GM10266 (cell line): Measurements from ENCODE around the gene PDE10A.
"Not testable (repeated sequence)": the region's sequence is repeated elsewhere in the genome, so short reads cannot be mapped to it uniquely, and the experiment has no call there.

Source experiments
- DNase-seq: peaks from one replicate; pipeline ENCODE4 v3.0.0; 2012; ENCODE audit errors: extremely low spot score
- CTCF ChIP-seq: IDR thresholded peaks from 2 replicates; pipeline ENCODE4 v1.5.1; 2012; ENCODE audit warnings: mild to moderate bottlenecking, low read depth; ENCODE audit not compliant: control insufficient read depth, insufficient read depth; ENCODE audit errors: missing control alignments

The PDE10A gene

GRCh38 chr6:165566088-165566828 lies 96.8 kb downstream of the PDE10A start:
- DNase-seq: no peak
- TF ChIP-seq CTCF: no peak

- no peak for DNase-seq
- TF ChIP-seq CTCF: no peak
These were observed 100.5 kb downstream of the PDE10A start for GRCh38 chr6:165562421-165563090.

- DNase-seq: no peak
These were observed 103.4 kb downstream of the PDE10A start for GRCh38 chr6:165559632-165560031.

DNA sequence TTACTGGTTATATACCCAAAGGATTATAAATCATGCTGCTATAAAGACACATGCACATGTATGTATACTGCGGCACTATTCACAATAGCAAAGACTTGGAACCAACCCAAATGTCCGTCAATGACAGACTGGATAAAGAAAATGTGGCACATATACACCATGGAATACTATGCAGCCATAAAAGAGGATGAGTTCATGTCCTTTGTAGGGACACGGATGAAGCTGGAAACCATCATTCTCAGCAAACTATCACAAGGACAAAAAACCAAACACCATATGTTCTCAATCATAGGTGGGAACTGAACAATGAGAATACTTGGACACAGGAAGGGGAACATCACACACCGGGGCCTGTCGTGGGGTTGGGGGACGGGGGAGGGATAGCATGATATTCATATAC lies 104.9 kb downstream of the PDE10A start:
- DNase-seq: not testable (repeated sequence)

More at GRCh38 chr6:165559632-165560031, 103.4 kb downstream of the PDE10A start:
- no peak for TF ChIP-seq CTCF

- no peak for DNase-seq
- TF ChIP-seq CTCF: no peak
These were observed 105.4 kb downstream of the PDE10A start for GRCh38 chr6:165557674-165558073.

DNA sequence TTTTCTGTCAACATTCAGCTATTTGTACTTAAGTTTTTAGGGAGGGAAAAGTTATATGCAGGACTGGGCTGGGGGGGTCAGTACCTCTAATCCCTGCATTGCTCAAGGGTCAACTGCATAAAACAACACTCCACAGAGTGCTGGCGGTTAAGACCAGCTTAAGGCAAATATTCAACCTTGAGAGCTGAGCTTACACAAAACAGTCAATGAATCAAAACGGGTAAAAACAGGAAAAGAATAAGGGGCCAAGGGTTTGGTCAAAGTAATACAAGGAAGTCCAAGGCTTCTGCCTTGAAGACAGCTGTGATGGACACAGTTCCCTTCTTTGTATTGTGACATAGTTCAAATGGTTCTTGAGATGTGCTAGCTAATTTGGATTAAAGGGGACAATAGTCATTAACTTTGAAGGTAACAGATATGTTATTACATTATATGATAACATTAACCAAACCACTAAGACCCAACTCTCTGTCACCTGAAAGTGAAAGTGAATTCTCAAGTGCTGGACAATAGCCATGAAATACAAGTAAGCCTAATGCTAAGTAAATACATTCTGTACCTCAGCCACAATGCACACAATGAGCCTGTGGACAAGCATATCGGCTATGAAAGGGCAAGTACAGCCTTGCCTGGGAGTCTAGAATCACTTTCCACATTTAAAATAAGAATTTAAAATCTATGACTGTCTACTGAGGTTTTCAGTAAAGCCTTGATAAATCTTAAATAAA lies 106.8 kb downstream of the PDE10A start:
- no peak for DNase-seq
- no peak for TF ChIP-seq CTCF

DNA sequence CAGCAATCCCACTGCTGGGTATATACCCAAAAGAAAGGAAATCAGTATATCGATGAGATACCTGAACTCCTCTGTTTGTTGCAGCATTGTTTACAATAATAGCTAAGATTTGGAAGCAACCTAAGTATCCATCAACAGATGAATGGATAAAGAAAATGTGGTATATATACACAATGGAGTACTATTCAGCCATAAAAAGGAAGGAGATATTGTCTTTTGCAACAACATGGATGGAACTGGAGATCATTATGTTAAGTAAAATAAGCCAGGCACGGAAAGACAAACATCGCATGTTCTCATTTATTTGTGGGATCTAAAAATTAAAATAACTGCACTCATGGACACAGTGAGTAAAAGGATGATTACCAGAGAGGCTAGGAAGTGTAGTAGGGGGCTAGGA lies 108.4 kb downstream of the PDE10A start:
- not testable (repeated sequence) for DNase-seq

GRCh38 chr6:165552248-165552736 lies 110.7 kb downstream of the PDE10A start:
- TF ChIP-seq CTCF: no peak

More at GRCh38 chr6:165552248-165552736, 110.7 kb downstream of the PDE10A start:
- DNase-seq: no peak
